Activated naive CD4-positive, alpha-beta T cell treated with Interleukin-2 at 50 U/mL for 16 hours (primary cell): ENCODE measurements around the gene EPB41L2.
"Not testable (repeated sequence)": the region's sequence is repeated elsewhere in the genome, so short reads cannot be mapped to it uniquely, and the experiment has no call there.

Source experiments
- DNase-seq: peaks from one replicate; pipeline ENCODE4 v3.0.0-alpha.2; 2020

The EPB41L2 gene

GRCh38 chr6:131033631-131034030 lies 29.4 kb downstream of the EPB41L2 start:
- no peak for DNase-seq

GRCh38 chr6:131029626-131030297 lies 33.3 kb downstream of the EPB41L2 start:
- no peak for DNase-seq

GRCh38 chr6:131027326-131027725 lies 35.7 kb downstream of the EPB41L2 start:
- no peak for DNase-seq

GRCh38 chr6:131026243-131026642 lies 36.8 kb downstream of the EPB41L2 start:
- no peak for DNase-seq

GRCh38 chr6:131024565-131024964 lies 38.5 kb downstream of the EPB41L2 start:
- DNase-seq, result no peak

- no peak for DNase-seq
Measured at GRCh38 chr6:131023834-131024504, 39.1 kb downstream of the EPB41L2 start.

- DNase-seq, result no peak
Measured at GRCh38 chr6:131022691-131023090, 40.4 kb downstream of the EPB41L2 start.

GRCh38 chr6:131017962-131018361 lies 45.1 kb downstream of the EPB41L2 start:
- no peak for DNase-seq

GRCh38 chr6:131015630-131016263 lies 47.3 kb downstream of the EPB41L2 start:
- no peak for DNase-seq

- DNase-seq, result no peak
Measured at GRCh38 chr6:131015025-131015591, 47.9 kb downstream of the EPB41L2 start.

- no peak for DNase-seq
Measured at GRCh38 chr6:131014080-131014776, 48.8 kb downstream of the EPB41L2 start.

- no peak for DNase-seq
Measured at GRCh38 chr6:131013495-131013894, 49.5 kb downstream of the EPB41L2 start.

- no peak for DNase-seq
Measured at GRCh38 chr6:131009790-131010189, 53.3 kb downstream of the EPB41L2 start.

GRCh38 chr6:131008965-131009364 lies 54.1 kb downstream of the EPB41L2 start:
- DNase-seq, result not testable (repeated sequence)

- DNase-seq, result not testable (repeated sequence)
Measured at GRCh38 chr6:131007964-131008363, 55.1 kb downstream of the EPB41L2 start.

GRCh38 chr6:131007286-131007685 lies 55.8 kb downstream of the EPB41L2 start:
- DNase-seq, result no peak

- no peak for DNase-seq
Measured at GRCh38 chr6:131005439-131006016, 57.5 kb downstream of the EPB41L2 start.

- DNase-seq, result no peak
Measured at GRCh38 chr6:131004936-131005335, 58.1 kb downstream of the EPB41L2 start.

- no peak for DNase-seq
Measured at GRCh38 chr6:131004387-131004755, 58.7 kb downstream of the EPB41L2 start.

- DNase-seq, result no peak
Measured at GRCh38 chr6:131003488-131004386, 59.3 kb downstream of the EPB41L2 start.

GRCh38 chr6:131002661-131002980 lies 60.4 kb downstream of the EPB41L2 start:
- no peak for DNase-seq
